Colonic mucosa (tissue), 4 donors: ENCODE results near the gene MEMO1. TPM values are rescaled to one million over a fixed set of nuclear protein-coding genes. Genes with fewer than 3 reads are reported as not detected.

Source experiments
- DNase-seq: peaks from one replicate; pipeline ENCODE4 v3.0.0-alpha.2; 2020
- H3K27ac ChIP-seq: fragments of 200-600 bp; one replicate; pipeline ENCODE4 v1.8.0; 2021
- H3K27me3 ChIP-seq: fragments of 200-600 bp; one replicate; pipeline ENCODE4 v1.8.0; 2021
- H3K36me3 ChIP-seq: fragments of 200-600 bp; one replicate; pipeline ENCODE4 v1.8.0; 2021
- H3K4me1 ChIP-seq: fragments of 200-600 bp; one replicate; pipeline ENCODE4 v1.8.0; 2021; ENCODE audit warnings: mild to moderate bottlenecking
- H3K4me3 ChIP-seq: fragments of 200-600 bp; one replicate; pipeline ENCODE4 v1.8.0; 2021
- H3K9ac ChIP-seq, 2 donors: one replicate each; pipeline ENCODE4 v1.7.0; 2013; ENCODE audit warnings: control low read depth in 2 of 2, low read depth in 2 of 2, low read length in 2 of 2
- H3K9me3 ChIP-seq: fragments of 200-600 bp; one replicate; pipeline ENCODE4 v1.8.0; 2021
- CTCF ChIP-seq: fragments of 200-600 bp; IDR thresholded peaks from one replicate; pipeline ENCODE4 v1.8.0; 2022; ENCODE audit warnings: antibody characterized with exemption, mild to moderate bottlenecking
- intact Hi-C: fragments of 100-400 bp; cut with DNase I; formaldehyde crosslinking; loops from one replicate; pipeline ENCODE4 v1.14.1; 2022
- total RNA-seq, 2 donors: library from RNA; stranded (reverse); fragmentation: NEBNext Ultra II Directional in 1 of 2; extraction: Animal tissue kit (Norgen Biotek cat#: 25700) in 1 of 2; gene quantifications; one replicate each; pipeline ENCODE4 v1.2.1, GENCODE V29; 2021
- donor health status: healthy.
- donor health status: DM: no; HTN: no; CAD: no.
- donor health status: DM: no; HTN: no; CAD: no.

MEMO1 gene
- total RNA-seq, 2 donors from 2014 or later = 31.5 to 38.8 TPM

GRCh38 chr2:31823558-31823957 is 187.2 kb downstream of the MEMO1 start:
- no peaks in the 10 kb centered on the region for H3K36me3 ChIP-seq
- TF ChIP-seq CTCF = no peak
- no peaks in the 10 kb centered on the region for H3K4me1 ChIP-seq
- no peak overlapping the region for H3K27ac ChIP-seq
- no peak for DNase-seq
- H3K9ac ChIP-seq = no peak overlapping the region
- intact Hi-C loops = no loop called here
- H3K4me3 ChIP-seq = no peak overlapping the region
- no peaks in the 10 kb centered on the region for H3K27me3 ChIP-seq
- no peaks in the 10 kb centered on the region for H3K9me3 ChIP-seq

DNA sequence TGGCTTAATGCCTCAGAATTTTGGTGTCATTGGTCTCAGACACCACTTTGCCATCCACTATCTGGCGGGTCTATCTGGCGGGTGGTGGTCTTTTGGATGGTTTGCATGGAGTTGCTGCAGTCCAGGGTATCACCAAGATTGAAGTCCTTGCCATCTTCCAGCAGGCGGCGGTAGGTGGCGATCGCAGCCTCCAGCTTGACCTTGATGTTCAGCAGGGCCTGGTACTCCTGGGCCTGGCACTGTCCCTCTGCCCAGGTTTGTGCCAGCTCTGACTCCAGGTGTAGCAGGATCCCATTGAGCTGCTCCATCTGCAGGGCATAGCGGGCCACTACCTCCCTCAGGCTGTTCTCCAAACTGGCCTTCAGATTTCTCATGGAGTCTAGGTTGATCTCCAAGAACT is 188.2 kb downstream of the MEMO1 start:
- Histone ChIP-seq H3K27me3 (no peaks in the 10 kb centered on the region), H3K9me3 (no peaks in the 10 kb centered on the region), H3K4me1 (no peaks in the 10 kb centered on the region), H3K36me3 (no peaks in the 10 kb centered on the region), H3K27ac (no peak overlapping the region), H3K4me3 (no peak overlapping the region), H3K9ac (no peak overlapping the region)
- no peak for TF ChIP-seq CTCF
- intact Hi-C loops = no loop called here
- no peak for DNase-seq

Other genes with a start within 250 kb of the MEMO1 start
- 10 to 100 TPM; 57.1 to 61.8 TPM for gene DPY30, start 28.8 kb upstream of the MEMO1 start, total RNA-seq
- 10 to 100 TPM; 15.9 to 18.6 TPM for gene SPAST, start 52.5 kb upstream of the MEMO1 start, total RNA-seq
- 10 to 100 TPM; 17.9 to 23.4 TPM for gene SLC30A6, start 154.9 kb upstream of the MEMO1 start, total RNA-seq